K562 treated with DMSO at 1 percent for 12 hours (cell line): Measurements from ENCODE around the gene BATF3. TPM values are rescaled to one million over a fixed set of nuclear protein-coding genes. Genes with fewer than 3 reads are reported as not detected.

ENCODE experiments used
- total RNA-seq: library from RNA; unstranded; fragments of 300-600 nt; gene quantifications from 2 replicates; pipeline ENCODE4 v1.2.3, GENCODE V29; 2022; ENCODE audit not compliant: insufficient read depth

BATF3 gene
- total RNA-seq, result 2.4 and 4.5 TPM in 2 replicates

DNA sequence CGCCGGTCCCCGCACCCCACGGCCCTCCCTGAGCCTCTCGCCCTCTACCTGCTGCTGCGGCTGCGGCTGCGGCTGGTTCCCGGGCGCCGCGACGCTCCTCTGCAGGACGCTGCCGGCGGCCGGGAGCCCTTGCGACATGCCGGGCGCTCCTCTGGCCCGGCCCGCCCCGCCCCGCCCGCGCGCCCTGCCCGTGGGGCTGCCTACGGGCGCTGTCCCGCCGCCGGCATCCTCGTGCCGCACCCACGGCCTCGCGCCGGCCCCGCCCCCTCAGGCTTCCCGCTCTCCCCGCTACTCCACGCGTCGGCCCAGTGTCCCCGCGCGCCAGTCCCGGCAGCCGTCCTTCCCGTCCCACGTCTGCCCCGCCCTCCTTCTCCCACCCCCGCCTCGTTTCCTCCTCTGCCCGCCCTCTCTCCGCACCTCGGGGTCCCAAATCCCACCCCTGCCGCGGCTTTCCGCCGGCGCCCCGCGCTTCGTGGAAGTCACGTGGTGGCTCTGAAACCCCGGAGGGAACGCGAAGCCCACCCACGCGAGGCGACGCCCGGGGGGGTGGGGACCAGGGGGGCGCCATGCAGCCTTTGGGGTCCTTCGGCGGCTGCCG lies at the start of gene BATF3:
Gene BATF3 (minus strand): TSS at position 216 of the 598 bp plus-strand sequence. CDS start 78 bp downstream, at position 138.

Other genes starting within 250 kb of the BATF3 start
- gene ATF3, start 91.1 kb downstream of the BATF3 start, total RNA-seq, result 28.4 and 38.5 TPM in 2 replicates
- 29.8 and 47.4 TPM in 2 replicates for gene NSL1, start 91.9 kb upstream of the BATF3 start, total RNA-seq
- gene TATDN3, start 92.1 kb upstream of the BATF3 start, total RNA-seq, result 23.1 and 36.7 TPM in 2 replicates
- not detected in 2 replicates for gene SPATA45, start 147.8 kb upstream of the BATF3 start, total RNA-seq
- 1.7 and 7.7 TPM in 2 replicates for gene FLVCR1, start 158.4 kb upstream of the BATF3 start, total RNA-seq